GM21515 (cell line): ENCODE results near the gene PHC3.
A peak's percentile ranks its signal among the peaks of the same experiment; 100 is the strongest.

Experiments used
- ATAC-seq: cut with Tn5 transposase; IDR thresholded peaks from one replicate; pipeline ENCODE4 v1.9.1; 2021; ENCODE audit not compliant: unreplicated experiment

PHC3 gene

GRCh38 chr3:170044795-170045244, 136.7 kb downstream of the PHC3 start:
- ATAC-seq = peak; percentile 77

- no peak for ATAC-seq
Observed at GRCh38 chr3:170044271-170044670, 137.3 kb downstream of the PHC3 start.

GRCh38 chr3:170043506-170043905, 138.0 kb downstream of the PHC3 start:
- ATAC-seq = no peak

- no peak for ATAC-seq
Observed at GRCh38 chr3:170040418-170040817, 141.1 kb downstream of the PHC3 start.

GRCh38 chr3:170038434-170039110, 143.0 kb downstream of the PHC3 start:
- peak; percentile 16 for ATAC-seq
